ENCODE results near the gene SPP2. TPM values are rescaled to one million over a fixed set of nuclear protein-coding genes. Genes with fewer than 3 reads are reported as not detected.

Gene SPP2
- total RNA-seq, 1 experiment from 2014 or later = not detected

DNA sequence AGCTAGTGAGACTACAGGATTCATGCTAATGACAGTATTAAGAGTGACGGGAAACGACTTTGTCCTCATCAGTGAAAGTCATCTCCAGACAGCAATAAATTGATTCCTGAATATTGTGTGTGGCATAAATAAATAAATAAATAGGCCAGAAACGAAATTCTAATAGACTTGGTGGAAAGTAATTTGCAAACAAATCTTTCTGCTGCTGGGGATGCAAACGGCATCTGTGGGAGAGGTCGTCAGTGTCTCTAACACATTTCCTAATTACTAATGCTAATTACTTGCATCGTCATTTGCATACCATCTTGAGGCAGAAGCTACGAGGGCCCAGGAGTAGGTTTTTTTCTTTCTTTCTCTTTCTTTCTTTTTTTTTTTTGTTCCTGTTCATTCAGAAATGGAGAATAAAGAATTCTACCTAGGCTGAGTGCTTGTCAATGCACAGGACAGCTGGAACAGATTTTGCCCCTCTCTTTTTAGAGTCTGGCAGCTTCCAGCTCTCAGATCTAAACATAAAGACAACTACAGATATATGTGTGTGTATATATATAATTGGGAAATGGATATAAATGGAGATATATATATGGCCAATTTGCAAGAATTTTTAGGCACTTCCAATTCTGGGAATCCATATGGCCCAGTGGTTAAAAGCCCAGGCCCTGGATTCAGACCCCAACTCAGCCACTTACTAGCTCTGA lies 75.1 kb downstream of the SPP2 start:
- TF ChIP-seq ZNF263 (CRISPR knock-in tag; IDR thresholded peaks at IDR 0.05; ENCODE audit: low read depth) (no peak), ZMAT4 (CRISPR knock-in tag; IDR thresholded peaks at IDR 0.05) (no peak), NR3C1 (CRISPR knock-in tag; conservative IDR thresholded peaks at IDR 0.05; ENCODE audit: low read depth) (no peak), PRRX2 (CRISPR knock-in tag; IDR thresholded peaks at IDR 0.05) (no peak), TEAD4 (CRISPR knock-in tag; IDR thresholded peaks at IDR 0.05) (no peak), GRHL2 (CRISPR knock-in tag; IDR thresholded peaks at IDR 0.05; ENCODE audit: insufficient replicate concordance, severe bottlenecking) (no peak), JAZF1 (CRISPR knock-in tag; IDR thresholded peaks at IDR 0.05) (no peak), NFYB (CRISPR knock-in tag; conservative IDR thresholded peaks at IDR 0.05; ENCODE audit: low read depth) (no peak), ETV6 (CRISPR knock-in tag; IDR thresholded peaks at IDR 0.05) (no peak), ZNF396 (CRISPR knock-in tag; IDR thresholded peaks at IDR 0.05; ENCODE audit: borderline replicate concordance) (no peak), ZNF138 (CRISPR knock-in tag; conservative IDR thresholded peaks at IDR 0.05) (no peak), EMX1 (CRISPR knock-in tag; IDR thresholded peaks at IDR 0.05) (no peak), GTF2I (CRISPR knock-in tag; conservative IDR thresholded peaks at IDR 0.05) (no peak), TCF7 (CRISPR knock-in tag; IDR thresholded peaks at IDR 0.05; ENCODE audit: low read depth) (no peak), HMGXB4 (CRISPR knock-in tag; IDR thresholded peaks at IDR 0.05) (no peak), ZBTB43 (CRISPR knock-in tag; IDR thresholded peaks at IDR 0.05) (no peak), HMGA2 (CRISPR knock-in tag; IDR thresholded peaks at IDR 0.05) (no peak), MYBL2 (CRISPR knock-in tag; IDR thresholded peaks at IDR 0.05) (no peak), ELF4 (CRISPR knock-in tag; IDR thresholded peaks at IDR 0.05; ENCODE audit: low read depth) (no peak)
- TF ChIP-seq, protein P1, sequence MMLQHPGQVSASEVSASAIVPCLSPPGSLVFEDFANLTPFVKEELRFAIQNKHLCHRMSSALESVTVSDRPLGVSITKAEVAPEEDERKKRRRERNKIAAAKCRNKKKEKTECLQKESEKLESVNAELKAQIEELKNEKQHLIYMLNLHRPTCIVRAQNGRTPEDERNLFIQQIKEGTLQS (CRISPR knock-in tag; conservative IDR thresholded peaks at IDR 0.05) = no peak
- DNase-seq (ENCODE audit: low spot score) = no peak
- ChIA-PET POLR2A (no interaction called here), CTCF (interaction anchor here (1.4 kb wide), 1 partner anchor 10 kb away, joined by 3 read pairs; no protein-coding TSS in a partner anchor)
- Mint-ChIP-seq H3K9me3 (peaks cover 4% of the 10 kb centered on the region; the same call in 1 of the 2 replicates), H3K27ac (no peak overlapping the region), H3K36me3 (no peaks in the 10 kb centered on the region), H3K4me3 (no peak overlapping the region), H3K27me3 (ENCODE audit: low read depth) (0 out of 2 replicates have a peak, but pooled peaks cover 3% of the 10 kb centered on the region), H3K4me1 (peaks cover 12% of the 10 kb centered on the region)
- no peak for ATAC-seq

GRCh38 chr2:234126146-234126470 lies 75.6 kb downstream of the SPP2 start:
- Mint-ChIP-seq H3K9me3 (peaks cover 4% of the 10 kb centered on the region; the same call in 1 of the 2 replicates), H3K4me1 (peaks cover 12% of the 10 kb centered on the region), H3K27ac (no peak overlapping the region), H3K4me3 (no peak overlapping the region), H3K36me3 (no peaks in the 10 kb centered on the region), H3K27me3 (ENCODE audit: low read depth) (0 out of 2 replicates have a peak, but pooled peaks cover 3% of the 10 kb centered on the region)
- ChIA-PET CTCF (interaction anchor here (1.4 kb wide), 1 partner anchor 9 kb away, joined by 3 read pairs; no protein-coding TSS in a partner anchor), POLR2A (no interaction called here)
- DNase-seq (ENCODE audit: low spot score) (no peak), ATAC-seq (no peak)
- TF ChIP-seq NR1H2 (CRISPR knock-in tag; IDR thresholded peaks at IDR 0.05) (no peak), EMX1 (CRISPR knock-in tag; IDR thresholded peaks at IDR 0.05) (no peak), ZNF317 (CRISPR knock-in tag; IDR thresholded peaks at IDR 0.05; ENCODE audit: borderline replicate concordance, low read depth) (no peak), CREM (CRISPR knock-in tag; IDR thresholded peaks at IDR 0.05) (no peak), ZBTB21 (CRISPR knock-in tag; IDR thresholded peaks at IDR 0.05; ENCODE audit: borderline replicate concordance) (no peak), HMGXB4 (CRISPR knock-in tag; IDR thresholded peaks at IDR 0.05) (no peak), ZNF281 (CRISPR knock-in tag; IDR thresholded peaks at IDR 0.05) (no peak)
- TF ChIP-seq, protein P2, sequence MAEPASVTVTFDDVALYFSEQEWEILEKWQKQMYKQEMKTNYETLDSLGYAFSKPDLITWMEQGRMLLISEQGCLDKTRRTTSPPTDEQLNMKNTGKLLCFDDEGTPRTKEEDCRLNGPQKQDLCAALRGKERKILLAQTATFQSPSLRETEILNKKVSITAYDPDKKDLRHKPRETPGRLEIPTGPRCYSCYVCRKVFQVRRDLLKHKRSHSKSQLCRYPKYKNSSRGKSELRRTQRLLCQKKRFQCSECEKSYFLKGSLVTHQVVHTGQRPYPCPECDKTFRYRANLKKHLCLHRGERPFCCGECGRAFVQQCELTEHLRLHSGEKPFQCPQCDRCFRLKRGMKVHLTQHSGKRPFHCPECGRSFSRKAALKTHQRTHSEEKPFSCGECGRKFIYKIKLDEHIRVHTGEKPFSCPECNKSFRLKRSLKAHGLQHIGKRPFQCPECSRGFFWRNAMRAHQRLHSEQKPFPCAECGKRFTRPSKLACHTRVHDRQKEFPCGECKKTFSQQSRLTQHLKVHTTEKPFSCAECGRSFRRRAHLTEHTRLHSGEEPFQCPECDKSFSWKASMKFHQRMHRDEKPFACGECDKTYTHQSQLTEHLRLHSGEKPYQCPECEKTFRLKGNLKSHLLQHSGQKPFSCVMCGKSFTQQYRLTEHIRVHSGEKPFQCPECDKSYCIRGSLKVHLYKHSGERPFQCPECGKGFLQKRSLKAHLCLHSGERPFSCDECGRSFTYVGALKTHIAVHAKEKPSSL (CRISPR knock-in tag; conservative IDR thresholded peaks at IDR 0.05) = no peak

Data from WTC11 (cell line).